ENCODE data around the gene CAMK2G. TPM values are rescaled to one million over a fixed set of nuclear protein-coding genes. Genes with fewer than 3 reads are reported as not detected.

The CAMK2G gene
- polyA plus RNA-seq, 2 of the 4 experiments (the other 2 are of a cell fraction), result 22.6 to 25.5 TPM

DNA sequence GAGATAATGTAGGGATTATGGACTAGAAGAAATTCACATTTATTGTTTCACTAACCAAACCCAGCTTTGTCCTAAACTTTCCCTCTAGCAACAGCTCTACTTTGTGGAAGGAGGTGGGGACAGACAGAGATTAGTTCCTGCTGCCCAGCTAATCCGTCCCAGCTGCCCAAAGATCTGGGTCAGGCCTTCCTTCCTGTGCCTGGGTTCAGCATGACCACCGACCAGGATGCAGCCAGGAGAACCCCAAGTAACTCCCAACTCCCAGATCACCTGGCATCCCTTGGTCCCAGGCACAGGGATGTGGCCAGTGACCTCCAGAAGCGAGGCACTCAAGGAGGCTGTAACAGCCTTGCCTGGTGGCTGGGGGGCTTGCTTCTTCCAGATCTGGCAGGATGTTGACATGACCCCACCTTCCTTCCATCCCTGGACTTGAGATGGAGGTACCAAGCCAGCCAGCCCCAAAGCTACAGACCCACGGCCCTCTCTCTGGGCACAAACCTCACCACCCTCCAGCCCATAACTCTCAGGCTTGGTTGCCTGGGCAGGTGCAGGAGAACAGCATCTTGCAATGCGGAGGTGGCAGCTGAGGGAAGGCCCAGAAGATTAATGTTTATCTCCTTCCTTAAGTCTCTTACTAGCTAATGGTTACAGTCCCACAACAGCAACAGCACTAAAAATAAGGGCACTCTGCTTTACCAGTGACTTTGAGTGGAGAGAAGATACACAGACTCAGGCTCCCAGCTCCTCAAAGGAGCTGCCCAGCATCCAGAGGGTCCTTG lies 11.1 kb downstream of the CAMK2G start:
- ChIA-PET CTCF (interaction anchor here (1.0 to 32.3 kb wide), 5 partner anchors 14 to 94 kb away, joined by 3 to 565 read pairs (median 32); partner anchors contain the start of gene CAMK2G), POLR2A (interaction anchor here (1.4 kb wide), 1 partner anchor 11 kb away, joined by 4 read pairs; the partner anchor contains the start of gene CAMK2G)
- Histone ChIP-seq H3K9me3 (no peaks in the 10 kb centered on the region), H3K4me2 (no peak overlapping the region), H3K4me3 (no peak overlapping the region), H3K4me1 (peaks cover 4% of the 10 kb centered on the region; the same call in 2 of the 3 replicates), H3K27ac (no peak overlapping the region)
- ATAC-seq (no peak), DNase-seq (ENCODE audit: low read depth in 1 of 2, low spot score in 1 of 2) (no peak), FAIRE-seq (no peak)
- no peak for TF ChIP-seq MAFK (IDR thresholded peaks at IDR 0.05; ENCODE audit: partially characterized antibody)
- no peak for TF ChIP-seq HOXB13 (CRISPR knock-in tag; IDR thresholded peaks at IDR 0.05; ENCODE audit: low read depth)
- no peak for TF ChIP-seq HDAC2 (IDR thresholded peaks at IDR 0.05)
- no peak for TF ChIP-seq CHD4 (IDR thresholded peaks at IDR 0.05; ENCODE audit: borderline replicate concordance)
- TF ChIP-seq HMGXB4 (CRISPR knock-in tag; IDR thresholded peaks at IDR 0.05; ENCODE audit: borderline replicate concordance), result no peak
- no peak for TF ChIP-seq JUNB (IDR thresholded peaks at IDR 0.05)
- TF ChIP-seq FOSL2 (IDR thresholded peaks at IDR 0.05), result no peak
- TF ChIP-seq FOSL2 (CRISPR knock-in tag; IDR thresholded peaks at IDR 0.05), result no peak
- TF ChIP-seq HEYL (CRISPR knock-in tag; IDR thresholded peaks at IDR 0.05), result no peak
- TF ChIP-seq POLR2A (IDR thresholded peaks at IDR 0.05; ENCODE audit: low read length), result no peak
- TF ChIP-seq NR3C1 (IDR thresholded peaks at IDR 0.05), result no peak
- no peak for TF ChIP-seq MYC (IDR thresholded peaks at IDR 0.05; ENCODE audit: borderline replicate concordance, low read length)
- TF ChIP-seq HOXA7 (CRISPR knock-in tag; IDR thresholded peaks at IDR 0.05), result no peak
- TF ChIP-seq GATA3 (IDR thresholded peaks at IDR 0.05; ENCODE audit: borderline replicate concordance), result no peak
- 88% methylated on average over 5 of the region's 5 CpGs for WGBS (ENCODE audit: missing lambda C conversion rate)

DNA sequence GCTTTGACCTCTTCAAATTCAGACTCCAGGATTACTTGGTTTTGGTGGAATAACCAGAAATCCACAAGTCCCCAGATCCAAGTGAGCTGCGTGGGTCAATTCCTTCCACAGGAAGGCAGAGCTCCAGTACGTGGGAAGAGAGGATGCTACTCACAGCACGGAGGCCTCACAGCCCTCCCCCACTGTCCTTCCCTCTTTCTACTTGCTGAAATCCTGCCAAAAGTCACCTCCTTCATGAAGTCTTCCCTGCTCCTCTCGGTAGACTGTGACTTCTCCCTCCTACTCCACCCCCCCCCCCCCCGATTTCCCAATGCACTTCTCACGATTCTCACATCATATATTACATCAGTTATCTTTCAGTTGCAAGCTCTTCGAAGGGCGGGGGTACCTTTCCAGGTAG lies 12.3 kb downstream of the CAMK2G start:
- ChIA-PET CTCF (interaction anchor here (1.1 to 32.3 kb wide), 7 partner anchors 13 to 240 kb away, joined by 3 to 565 read pairs (median 5); partner anchors contain the start of gene CAMK2G), POLR2A (interaction anchor here (1.4 kb wide), 1 partner anchor 12 kb away, joined by 4 read pairs; the partner anchor contains the start of gene CAMK2G)
- Histone ChIP-seq H3K4me2 (no peak overlapping the region), H3K4me3 (no peak overlapping the region), H3K4me1 (peaks cover 16% of the 10 kb centered on the region), H3K9me3 (no peaks in the 10 kb centered on the region), H3K27ac (no peak overlapping the region)
- WGBS (ENCODE audit: missing lambda C conversion rate), result 82% methylated on average over 8 of the region's 8 CpGs
- TF ChIP-seq FOSB (CRISPR knock-in tag; IDR thresholded peaks at IDR 0.05), result no peak
- no peak for TF ChIP-seq MAFK (IDR thresholded peaks at IDR 0.05; ENCODE audit: partially characterized antibody)
- no peak for TF ChIP-seq BHLHE40 (IDR thresholded peaks at IDR 0.05; ENCODE audit: low read depth, low read length)
- no peak for TF ChIP-seq RCOR1 (IDR thresholded peaks at IDR 0.05; ENCODE audit: low read depth, low read length)
- TF ChIP-seq GATA3 (IDR thresholded peaks at IDR 0.05; ENCODE audit: borderline replicate concordance), result no peak
- TF ChIP-seq RNF2 (IDR thresholded peaks at IDR 0.05; ENCODE audit: borderline replicate concordance, low read depth), result no peak
- no peak for TF ChIP-seq RARB (CRISPR knock-in tag; IDR thresholded peaks at IDR 0.05)
- TF ChIP-seq HMGXB4 (CRISPR knock-in tag; IDR thresholded peaks at IDR 0.05; ENCODE audit: borderline replicate concordance), result no peak
- TF ChIP-seq CHD2 (IDR thresholded peaks at IDR 0.05; ENCODE audit: low read length, partially characterized antibody), result no peak
- no peak for TF ChIP-seq ZC3H11A (IDR thresholded peaks at IDR 0.05)
- FAIRE-seq, result no peak
- no peak for ATAC-seq
- no peak for DNase-seq (ENCODE audit: low read depth in 1 of 2, low spot score in 1 of 2)
